ENCODE data around the gene RSPO4. TPM values are rescaled to one million over a fixed set of nuclear protein-coding genes. Genes with fewer than 3 reads are reported as not detected.
A peak's percentile ranks its signal among the peaks of the same experiment; 100 is the strongest.
"Not testable (repeated sequence)": the region's sequence is repeated elsewhere in the genome, so short reads cannot be mapped to it uniquely, and the experiment has no call there.

Gene RSPO4
- total and polyA plus RNA-seq, 5 donors from 2014 or later = 0.25 TPM; not detected in 4

GRCh38 chr20:1034415-1034789, 32.3 kb upstream of the RSPO4 start:
- Histone ChIP-seq H3K36me3 (ENCODE audit: control insufficient read depth, insufficient read depth, low read length) (no peaks in the 10 kb centered on the region), H3K4me1 (ENCODE audit: control insufficient read depth, insufficient read depth, low read length, poor library complexity, severe bottlenecking) (no peaks in the 10 kb centered on the region), H3K9me3 (ENCODE audit: control insufficient read depth in 2 of 2, low read length in 2 of 2) (no peaks in the 10 kb centered on the region), H3K27me3 (ENCODE audit: control insufficient read depth, insufficient read depth, low read length) (peaks cover 5% of the 10 kb centered on the region), H3K27ac (ENCODE audit: insufficient read depth, low read length, poor library complexity, severe bottlenecking) (no peak overlapping the region), H3K4me3 (ENCODE audit: low read depth, low read length) (no peak overlapping the region)
- Mint-ChIP-seq H3K4me3 (no peak overlapping the region), H3K36me3 (peaks cover 4% of the 10 kb centered on the region), H3K27ac (no peak overlapping the region), H3K4me1 (no peaks in the 10 kb centered on the region), H3K9me3 (no peaks in the 10 kb centered on the region), H3K27me3 (peaks cover 11% of the 10 kb centered on the region)
- DNase-seq = no peak
- no peak for ATAC-seq (ENCODE audit: low read depth in 2 of 2)

DNA sequence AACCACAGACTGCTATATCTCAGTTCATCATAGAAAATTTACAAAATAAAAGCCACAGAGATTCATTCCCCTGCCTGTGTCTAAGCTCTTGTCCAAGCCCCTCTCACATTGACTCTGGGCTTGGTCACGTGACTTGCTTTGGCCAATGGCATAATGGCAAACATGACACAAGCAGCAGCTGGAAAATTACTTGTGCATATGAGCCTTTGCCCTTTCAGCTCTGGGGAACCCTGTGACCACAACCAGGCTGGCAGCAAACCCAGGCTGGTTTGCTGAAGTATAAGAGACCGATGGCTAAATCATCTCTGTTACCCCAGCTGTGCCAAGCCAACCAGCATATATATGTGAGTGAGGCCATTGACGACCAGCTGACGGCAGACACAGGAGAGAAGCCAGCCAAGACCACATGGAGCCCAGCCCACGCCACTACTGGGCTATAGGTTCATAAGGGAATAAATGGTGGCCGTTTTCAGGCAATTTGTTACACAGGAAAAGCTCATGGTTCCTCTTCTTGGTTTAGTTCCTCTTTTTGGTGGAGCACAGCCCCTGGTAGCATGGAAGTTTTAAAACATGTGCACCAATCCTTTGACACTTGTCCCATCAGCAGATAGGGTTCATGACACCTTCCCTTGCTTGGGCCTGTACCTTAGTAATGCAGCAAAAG, 31.8 kb upstream of the RSPO4 start:
- Mint-ChIP-seq H3K4me3 (no peak overlapping the region), H3K9me3 (no peaks in the 10 kb centered on the region), H3K36me3 (peaks cover 4% of the 10 kb centered on the region), H3K27me3 (peaks cover 11% of the 10 kb centered on the region), H3K4me1 (no peaks in the 10 kb centered on the region), H3K27ac (no peak overlapping the region)
- Histone ChIP-seq H3K36me3 (ENCODE audit: control insufficient read depth, insufficient read depth, low read length) (no peaks in the 10 kb centered on the region), H3K4me3 (ENCODE audit: low read depth, low read length) (no peak overlapping the region), H3K27ac (ENCODE audit: insufficient read depth, low read length, poor library complexity, severe bottlenecking) (no peak overlapping the region), H3K27me3 (ENCODE audit: control insufficient read depth, insufficient read depth, low read length) (peaks cover 5% of the 10 kb centered on the region), H3K9me3 (ENCODE audit: control insufficient read depth in 2 of 2, low read length in 2 of 2) (no peaks in the 10 kb centered on the region), H3K4me1 (ENCODE audit: control insufficient read depth, insufficient read depth, low read length, poor library complexity, severe bottlenecking) (no peaks in the 10 kb centered on the region)
- ATAC-seq (ENCODE audit: low read depth in 2 of 2) = peak in 1 of 2 donors; percentile 34
- DNase-seq = no peak

- ATAC-seq (ENCODE audit: low read depth in 2 of 2) (no peak), DNase-seq (no peak)
- no peak overlapping the region for H3K27ac Mint-ChIP-seq
- peaks cover 8% of the 10 kb centered on the region for H3K36me3 Mint-ChIP-seq
- peaks cover 14% of the 10 kb centered on the region for H3K27me3 Mint-ChIP-seq
- no peaks in the 10 kb centered on the region for H3K36me3 ChIP-seq (ENCODE audit: control insufficient read depth, insufficient read depth, low read length)
- H3K4me3 Mint-ChIP-seq = no peak overlapping the region
- no peaks in the 10 kb centered on the region for H3K9me3 ChIP-seq (ENCODE audit: control insufficient read depth in 2 of 2, low read length in 2 of 2)
- H3K4me3 ChIP-seq (ENCODE audit: low read depth, low read length) = no peak overlapping the region
- H3K4me1 ChIP-seq (ENCODE audit: control insufficient read depth, insufficient read depth, low read length, poor library complexity, severe bottlenecking) = no peaks in the 10 kb centered on the region
- peaks cover 0 to 4% (median 0%) of the 10 kb centered on the region in 7 donors for H3K9me3 Mint-ChIP-seq
- H3K4me1 Mint-ChIP-seq = no peaks in the 10 kb centered on the region
- no peak overlapping the region for H3K27ac ChIP-seq (ENCODE audit: insufficient read depth, low read length, poor library complexity, severe bottlenecking)
- H3K27me3 ChIP-seq (ENCODE audit: control insufficient read depth, insufficient read depth, low read length) = peaks cover 5% of the 10 kb centered on the region
Observed at GRCh38 chr20:1029980-1030379, 27.9 kb upstream of the RSPO4 start.

- H3K9me3 Mint-ChIP-seq; H3K4me3 Mint-ChIP-seq; H3K27ac Mint-ChIP-seq; H3K36me3 ChIP-seq (ENCODE audit: control insufficient read depth, insufficient read depth, low read length); ATAC-seq (ENCODE audit: low read depth in 2 of 2); H3K4me3 ChIP-seq (ENCODE audit: low read depth, low read length); H3K4me1 ChIP-seq (ENCODE audit: control insufficient read depth, insufficient read depth, low read length, poor library complexity, severe bottlenecking); H3K36me3 Mint-ChIP-seq; H3K27ac ChIP-seq (ENCODE audit: insufficient read depth, low read length, poor library complexity, severe bottlenecking); H3K9me3 ChIP-seq (ENCODE audit: control insufficient read depth in 2 of 2, low read length in 2 of 2); DNase-seq; H3K27me3 ChIP-seq (ENCODE audit: control insufficient read depth, insufficient read depth, low read length); H3K4me1 Mint-ChIP-seq: not testable (repeated sequence)
- H3K27me3 Mint-ChIP-seq = peaks cover 10% of the 10 kb centered on the region
Observed at GRCh38 chr20:1026214-1026613, 24.1 kb upstream of the RSPO4 start.

- peaks cover 0 to 4% (median 0%) of the 10 kb centered on the region in 7 donors for H3K9me3 Mint-ChIP-seq
- H3K27ac ChIP-seq (ENCODE audit: insufficient read depth, low read length, poor library complexity, severe bottlenecking) = no peak overlapping the region
- H3K27ac Mint-ChIP-seq = no peak overlapping the region
- no peak for DNase-seq
- no peak overlapping the region for H3K4me3 ChIP-seq (ENCODE audit: low read depth, low read length)
- H3K4me1 ChIP-seq (ENCODE audit: control insufficient read depth, insufficient read depth, low read length, poor library complexity, severe bottlenecking) = no peaks in the 10 kb centered on the region
- H3K36me3 Mint-ChIP-seq = peaks cover 8% of the 10 kb centered on the region
- H3K27me3 ChIP-seq (ENCODE audit: control insufficient read depth, insufficient read depth, low read length) = no peaks in the 10 kb centered on the region
- no peak overlapping the region for H3K4me3 Mint-ChIP-seq
- peaks cover 4% of the 10 kb centered on the region for H3K27me3 Mint-ChIP-seq
- no peaks in the 10 kb centered on the region for H3K4me1 Mint-ChIP-seq
- no peaks in the 10 kb centered on the region for H3K9me3 ChIP-seq (ENCODE audit: control insufficient read depth in 2 of 2, low read length in 2 of 2)
- H3K36me3 ChIP-seq (ENCODE audit: control insufficient read depth, insufficient read depth, low read length) = no peaks in the 10 kb centered on the region
- no peak for ATAC-seq (ENCODE audit: low read depth in 2 of 2)
Observed at GRCh38 chr20:1022871-1023270, 20.8 kb upstream of the RSPO4 start.

DNA sequence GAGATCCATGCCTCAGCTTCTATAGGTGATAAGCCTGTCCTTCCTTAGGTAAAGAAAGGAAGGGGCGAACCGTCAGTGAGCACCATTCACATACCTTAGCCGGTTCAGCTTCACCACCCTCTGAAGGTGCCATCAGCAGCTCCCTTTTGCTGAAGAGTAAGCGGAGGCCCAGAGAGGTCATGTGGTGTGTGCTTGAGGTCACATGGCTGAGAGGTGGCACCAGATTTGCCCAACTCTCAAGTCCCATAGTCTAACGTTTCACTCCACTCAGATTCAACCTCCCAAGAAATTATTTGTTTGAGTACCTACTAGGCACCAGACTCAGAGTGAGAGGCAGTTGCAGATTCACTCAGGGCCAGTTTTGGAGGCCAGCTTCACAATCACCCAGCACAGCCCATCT, 18.5 kb upstream of the RSPO4 start:
- no peaks in the 10 kb centered on the region for H3K27me3 ChIP-seq (ENCODE audit: control insufficient read depth, insufficient read depth, low read length)
- Mint-ChIP-seq H3K4me1 (no peaks in the 10 kb centered on the region), H3K36me3 (peaks cover 4% of the 10 kb centered on the region), H3K27me3 (no peaks in the 10 kb centered on the region), H3K9me3 (peaks cover 0 to 3% (median 0%) of the 10 kb centered on the region in 7 donors), H3K27ac (no peak overlapping the region), H3K4me3 (no peak overlapping the region)
- ATAC-seq (ENCODE audit: low read depth in 2 of 2) (no peak), DNase-seq (no peak)
- no peak overlapping the region for H3K27ac ChIP-seq (ENCODE audit: insufficient read depth, low read length, poor library complexity, severe bottlenecking)
- no peaks in the 10 kb centered on the region for H3K4me1 ChIP-seq (ENCODE audit: control insufficient read depth, insufficient read depth, low read length, poor library complexity, severe bottlenecking)
- H3K4me3 ChIP-seq (ENCODE audit: low read depth, low read length) = no peak overlapping the region
- no peaks in the 10 kb centered on the region for H3K9me3 ChIP-seq (ENCODE audit: control insufficient read depth in 2 of 2, low read length in 2 of 2)
- H3K36me3 ChIP-seq (ENCODE audit: control insufficient read depth, insufficient read depth, low read length) = no peaks in the 10 kb centered on the region

DNA sequence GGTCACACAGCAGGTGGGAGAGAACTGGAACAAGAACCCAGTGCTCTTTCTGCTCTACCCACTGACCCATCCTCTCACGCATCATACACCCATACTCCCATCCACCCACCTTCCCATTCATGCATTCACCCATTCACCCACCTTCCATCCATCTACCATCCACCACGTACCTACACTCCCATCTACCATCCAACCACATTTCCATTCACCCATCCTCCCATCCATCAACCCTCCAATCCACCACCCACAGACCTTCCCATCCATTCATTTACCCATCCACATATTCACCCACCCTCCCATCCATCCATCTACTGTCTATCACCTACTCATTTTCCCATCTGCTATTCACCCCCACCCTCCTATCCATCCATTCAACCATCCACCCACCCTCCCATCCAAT, 17.2 kb upstream of the RSPO4 start:
- no peaks in the 10 kb centered on the region for H3K9me3 ChIP-seq (ENCODE audit: control insufficient read depth in 2 of 2, low read length in 2 of 2)
- no peaks in the 10 kb centered on the region for H3K36me3 ChIP-seq (ENCODE audit: control insufficient read depth, insufficient read depth, low read length)
- Mint-ChIP-seq H3K36me3 (peaks cover 4% of the 10 kb centered on the region), H3K4me3 (no peak overlapping the region), H3K4me1 (no peaks in the 10 kb centered on the region), H3K9me3 (peaks cover 0 to 3% (median 0%) of the 10 kb centered on the region in 7 donors), H3K27me3 (no peaks in the 10 kb centered on the region), H3K27ac (no peak overlapping the region)
- no peak for ATAC-seq (ENCODE audit: low read depth in 2 of 2)
- H3K4me1 ChIP-seq (ENCODE audit: control insufficient read depth, insufficient read depth, low read length, poor library complexity, severe bottlenecking) = no peaks in the 10 kb centered on the region
- H3K27ac ChIP-seq (ENCODE audit: insufficient read depth, low read length, poor library complexity, severe bottlenecking) = no peak overlapping the region
- no peaks in the 10 kb centered on the region for H3K27me3 ChIP-seq (ENCODE audit: control insufficient read depth, insufficient read depth, low read length)
- DNase-seq = no peak
- H3K4me3 ChIP-seq (ENCODE audit: low read depth, low read length) = no peak overlapping the region

- H3K36me3 ChIP-seq (ENCODE audit: control insufficient read depth, insufficient read depth, low read length) = no peaks in the 10 kb centered on the region
- no peaks in the 10 kb centered on the region for H3K27me3 Mint-ChIP-seq
- ATAC-seq (ENCODE audit: low read depth in 2 of 2) (no peak), DNase-seq (no peak)
- H3K36me3 Mint-ChIP-seq = peaks cover 4% of the 10 kb centered on the region
- H3K4me1 ChIP-seq (ENCODE audit: control insufficient read depth, insufficient read depth, low read length, poor library complexity, severe bottlenecking) = no peaks in the 10 kb centered on the region
- no peaks in the 10 kb centered on the region for H3K4me1 Mint-ChIP-seq
- H3K27ac ChIP-seq (ENCODE audit: insufficient read depth, low read length, poor library complexity, severe bottlenecking) = no peak overlapping the region
- no peaks in the 10 kb centered on the region for H3K9me3 ChIP-seq (ENCODE audit: control insufficient read depth in 2 of 2, low read length in 2 of 2)
- no peak overlapping the region for H3K4me3 Mint-ChIP-seq
- H3K27ac Mint-ChIP-seq = no peak overlapping the region
- no peaks in the 10 kb centered on the region for H3K27me3 ChIP-seq (ENCODE audit: control insufficient read depth, insufficient read depth, low read length)
- peaks cover 0 to 2% (median 0%) of the 10 kb centered on the region in 7 donors for H3K9me3 Mint-ChIP-seq
- no peak overlapping the region for H3K4me3 ChIP-seq (ENCODE audit: low read depth, low read length)
Observed at GRCh38 chr20:1017677-1018076, 15.6 kb upstream of the RSPO4 start.
